SJSA1 (cell line): ENCODE data around the gene IGLL5. TPM values are rescaled to one million over a fixed set of nuclear protein-coding genes. Genes with fewer than 3 reads are reported as not detected.

Source experiments
- DNase-seq, 2 experiments: peaks; one replicate each; pipeline ENCODE4 v3.0.0-alpha.2; 2015 to 2020; ENCODE audit warnings: low spot score in 2 of 2, low read depth in 1 of 2
- H3K27ac ChIP-seq: fragments of 250-450 bp; sonication (Bioruptor Pico); 2 replicates; pipeline ENCODE4 v1.5.1; 2020; ENCODE audit warnings: mild to moderate bottlenecking, moderate library complexity
- H3K27me3 ChIP-seq: fragments of 250-450 bp; sonication (Bioruptor Pico); replicated peaks from 2 replicates; pipeline ENCODE4 v1.5.1; 2020; ENCODE audit warnings: mild to moderate bottlenecking, moderate library complexity
- H3K36me3 ChIP-seq: fragments of 250-450 bp; sonication (Bioruptor Pico); 2 replicates; pipeline ENCODE4 v1.5.1; 2020; ENCODE audit warnings: mild to moderate bottlenecking
- H3K4me1 ChIP-seq: fragments of 250-450 bp; sonication (Bioruptor Pico); replicated peaks from 2 replicates; pipeline ENCODE4 v1.6.1; 2021; ENCODE audit warnings: mild to moderate bottlenecking
- H3K4me3 ChIP-seq: fragments of 250-450 bp; sonication (Bioruptor Pico); 2 replicates; pipeline ENCODE4 v1.5.1; 2020; ENCODE audit warnings: mild to moderate bottlenecking
- H3K9me3 ChIP-seq: fragments of 250-450 bp; sonication (Bioruptor Pico); replicated peaks from 2 replicates; pipeline ENCODE4 v1.5.1; 2020; ENCODE audit warnings: mild to moderate bottlenecking
- total RNA-seq: library from RNA; depleted of rRNA; stranded (reverse); fragments of >200 nt; shearing (Covaris generic); gene quantifications from 2 replicates; pipeline ENCODE4 v1.2.3, GENCODE V29; 2014; rRNA removed

IGLL5 gene
- total RNA-seq, 1 experiment from 2014 or later: not detected

GRCh38 chr22:22938672-22939587 is 51.3 kb downstream of the IGLL5 start:
- no peak overlapping the region for H3K27ac ChIP-seq
- H3K27me3 ChIP-seq: no peaks in the 10 kb centered on the region
- no peak for DNase-seq
- H3K4me3 ChIP-seq: no peak overlapping the region
- H3K36me3 ChIP-seq: no peaks in the 10 kb centered on the region
- H3K4me1 ChIP-seq: peaks cover 19% of the 10 kb centered on the region
- no peaks in the 10 kb centered on the region for H3K9me3 ChIP-seq

GRCh38 chr22:22939588-22940368 is 52.2 kb downstream of the IGLL5 start:
- H3K9me3 ChIP-seq: no peaks in the 10 kb centered on the region
- peak in 1 of 2 experiments; percentile 5 for DNase-seq
- H3K27ac ChIP-seq: no peak overlapping the region
- peaks cover 19% of the 10 kb centered on the region for H3K4me1 ChIP-seq
- no peak overlapping the region for H3K4me3 ChIP-seq
- H3K27me3 ChIP-seq: no peaks in the 10 kb centered on the region
- no peaks in the 10 kb centered on the region for H3K36me3 ChIP-seq

GRCh38 chr22:22940961-22941605 is 53.5 kb downstream of the IGLL5 start:
- Histone ChIP-seq H3K27ac (no peak overlapping the region), H3K9me3 (no peaks in the 10 kb centered on the region), H3K36me3 (no peaks in the 10 kb centered on the region), H3K4me3 (no peak overlapping the region), H3K4me1 (peaks cover 19% of the 10 kb centered on the region), H3K27me3 (no peaks in the 10 kb centered on the region)
- DNase-seq: peak in 1 of 2 experiments; percentile 31

GRCh38 chr22:22941831-22942510 is 54.4 kb downstream of the IGLL5 start:
- peak in 1 of 2 experiments; percentile 34 for DNase-seq
- no peak overlapping the region for H3K4me3 ChIP-seq
- peaks cover 19% of the 10 kb centered on the region for H3K4me1 ChIP-seq
- H3K27ac ChIP-seq: no peak overlapping the region
- no peaks in the 10 kb centered on the region for H3K27me3 ChIP-seq
- no peaks in the 10 kb centered on the region for H3K36me3 ChIP-seq
- no peaks in the 10 kb centered on the region for H3K9me3 ChIP-seq

- H3K9me3 ChIP-seq: no peaks in the 10 kb centered on the region
- DNase-seq: peak; percentile 69 to 85
- no peak overlapping the region for H3K4me3 ChIP-seq
- no peaks in the 10 kb centered on the region for H3K27me3 ChIP-seq
- H3K4me1 ChIP-seq: peaks cover 19% of the 10 kb centered on the region
- no peak overlapping the region for H3K27ac ChIP-seq
- H3K36me3 ChIP-seq: no peaks in the 10 kb centered on the region
Observed at GRCh38 chr22:22942511-22943329, 55.1 kb downstream of the IGLL5 start.

- DNase-seq: peak in 1 of 2 experiments; percentile 17
- Histone ChIP-seq H3K27me3 (no peaks in the 10 kb centered on the region), H3K36me3 (no peaks in the 10 kb centered on the region), H3K27ac (no peak overlapping the region), H3K9me3 (no peaks in the 10 kb centered on the region), H3K4me1 (peaks cover 19% of the 10 kb centered on the region), H3K4me3 (no peak overlapping the region)
Observed at GRCh38 chr22:22943521-22944267, 56.1 kb downstream of the IGLL5 start.

GRCh38 chr22:22944268-22944985 is 56.8 kb downstream of the IGLL5 start:
- no peaks in the 10 kb centered on the region for H3K9me3 ChIP-seq
- no peaks in the 10 kb centered on the region for H3K36me3 ChIP-seq
- H3K27ac ChIP-seq: no peak overlapping the region
- DNase-seq: peak in 1 of 2 experiments; percentile 38
- H3K4me3 ChIP-seq: no peak overlapping the region
- H3K4me1 ChIP-seq: peaks cover 19% of the 10 kb centered on the region
- H3K27me3 ChIP-seq: no peaks in the 10 kb centered on the region

GRCh38 chr22:22945195-22945594 is 57.6 kb downstream of the IGLL5 start:
- H3K9me3 ChIP-seq: no peaks in the 10 kb centered on the region
- no peaks in the 10 kb centered on the region for H3K36me3 ChIP-seq
- no peak overlapping the region for H3K27ac ChIP-seq
- no peaks in the 10 kb centered on the region for H3K27me3 ChIP-seq
- H3K4me3 ChIP-seq: no peak overlapping the region
- H3K4me1 ChIP-seq: peaks cover 15% of the 10 kb centered on the region
- peak in 1 of 2 experiments; percentile 31 for DNase-seq

Other genes starting within 250 kb of the IGLL5 start
- not detected in 2 replicates for gene GGTLC2, start 243.2 kb upstream of the IGLL5 start, total RNA-seq
- 68.9 and 82.5 TPM in 2 replicates for gene GNAZ, start 182.7 kb downstream of the IGLL5 start, total RNA-seq